ENCODE data around the gene TNFRSF1A.

TNFRSF1A gene

DNA sequence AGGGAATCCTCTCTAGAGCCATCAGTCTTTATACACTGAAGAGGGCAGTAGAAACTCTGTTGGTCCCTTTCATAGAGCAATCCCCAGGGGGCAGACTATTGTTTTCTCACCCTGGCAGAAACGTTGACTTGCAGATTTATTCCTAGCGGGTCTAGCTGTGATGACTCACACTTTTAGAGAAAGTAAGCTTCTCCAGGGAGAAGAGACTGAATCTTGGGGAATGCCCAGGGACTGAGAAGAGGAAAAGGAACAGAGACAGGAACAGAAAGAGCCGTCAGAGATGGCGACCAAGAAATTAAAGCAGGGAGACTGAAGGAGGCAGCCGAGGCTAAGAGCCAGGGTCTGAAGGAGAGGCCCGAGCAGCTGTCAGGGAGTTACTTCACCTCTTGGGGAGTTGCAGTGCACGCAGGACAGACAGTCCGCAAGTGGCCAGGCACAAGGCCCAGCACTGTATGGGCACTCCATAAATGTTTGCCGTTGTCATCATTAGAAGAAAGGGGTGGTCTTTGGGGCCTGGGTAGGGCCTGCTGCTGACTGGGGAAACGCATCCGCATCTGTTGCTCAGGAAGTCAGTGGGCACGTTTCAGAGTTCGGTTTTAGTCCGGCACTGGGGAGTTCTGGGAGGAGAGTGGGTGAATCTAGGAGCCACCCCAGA is 18.4 kb downstream of the TNFRSF1A start:
- peak overlapping the region; percentile 79 for H3K27ac ChIP-seq (ENCODE audit: low read depth, low read length)
- peaks cover under 1% of the 10 kb centered on the region for H3K36me3 ChIP-seq (ENCODE audit: insufficient read depth, low read length)
- H3K4me1 ChIP-seq (ENCODE audit: insufficient read depth, low read length): peaks cover 51% of the 10 kb centered on the region
- H3K27me3 ChIP-seq (ENCODE audit: control insufficient read depth in 1 of 2, insufficient read depth in 2 of 2, low read length in 2 of 2): no peaks in the 10 kb centered on the region
- peak overlapping the region; percentile 53 for H3K9ac ChIP-seq (ENCODE audit: low read length)
- peak overlapping the region in 1 of 2 donors; percentile 49 for H3K4me3 ChIP-seq (ENCODE audit: low read depth in 1 of 2, low read length in 2 of 2)
- H3K9me3 ChIP-seq (ENCODE audit: low read length): no peaks in the 10 kb centered on the region

DNA sequence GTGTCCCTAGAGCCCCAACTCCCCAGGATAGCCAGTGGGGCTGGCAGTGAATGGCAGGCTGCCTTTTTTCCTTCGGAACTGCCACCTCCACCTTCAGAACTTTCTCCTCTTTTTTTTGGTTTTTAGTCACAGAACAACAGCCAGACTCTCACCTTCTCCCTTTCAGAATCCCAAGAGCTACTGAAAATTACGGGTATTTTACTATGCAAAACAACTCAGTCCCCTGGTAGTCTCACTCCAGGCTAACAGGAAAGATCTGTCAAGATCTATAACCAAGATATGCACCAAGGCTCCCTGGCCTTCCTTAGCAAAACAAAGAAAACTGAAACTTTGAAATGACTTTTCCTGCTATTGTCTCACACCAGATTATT is 18.9 kb downstream of the TNFRSF1A start:
- Histone ChIP-seq H3K27ac (ENCODE audit: low read depth, low read length) (peak overlapping the region; percentile 79), H3K9me3 (ENCODE audit: low read length) (no peaks in the 10 kb centered on the region), H3K9ac (ENCODE audit: low read length) (peak overlapping the region; percentile 53), H3K4me1 (ENCODE audit: insufficient read depth, low read length) (peaks cover 49% of the 10 kb centered on the region), H3K36me3 (ENCODE audit: insufficient read depth, low read length) (no peaks in the 10 kb centered on the region), H3K27me3 (ENCODE audit: control insufficient read depth in 1 of 2, insufficient read depth in 2 of 2, low read length in 2 of 2) (no peaks in the 10 kb centered on the region), H3K4me3 (ENCODE audit: low read depth in 1 of 2, low read length in 2 of 2) (no peak overlapping the region)

GRCh38 chr12:6322352-6322751 is 19.5 kb downstream of the TNFRSF1A start:
- H3K9ac ChIP-seq (ENCODE audit: low read length): no peak overlapping the region
- peak overlapping the region; percentile 22 for H3K27ac ChIP-seq (ENCODE audit: low read depth, low read length)
- H3K36me3 ChIP-seq (ENCODE audit: insufficient read depth, low read length): no peaks in the 10 kb centered on the region
- H3K4me3 ChIP-seq (ENCODE audit: low read depth in 1 of 2, low read length in 2 of 2): no peak overlapping the region
- no peaks in the 10 kb centered on the region for H3K9me3 ChIP-seq (ENCODE audit: low read length)
- H3K27me3 ChIP-seq (ENCODE audit: control insufficient read depth in 1 of 2, insufficient read depth in 2 of 2, low read length in 2 of 2): no peaks in the 10 kb centered on the region
- H3K4me1 ChIP-seq (ENCODE audit: insufficient read depth, low read length): peaks cover 43% of the 10 kb centered on the region

DNA sequence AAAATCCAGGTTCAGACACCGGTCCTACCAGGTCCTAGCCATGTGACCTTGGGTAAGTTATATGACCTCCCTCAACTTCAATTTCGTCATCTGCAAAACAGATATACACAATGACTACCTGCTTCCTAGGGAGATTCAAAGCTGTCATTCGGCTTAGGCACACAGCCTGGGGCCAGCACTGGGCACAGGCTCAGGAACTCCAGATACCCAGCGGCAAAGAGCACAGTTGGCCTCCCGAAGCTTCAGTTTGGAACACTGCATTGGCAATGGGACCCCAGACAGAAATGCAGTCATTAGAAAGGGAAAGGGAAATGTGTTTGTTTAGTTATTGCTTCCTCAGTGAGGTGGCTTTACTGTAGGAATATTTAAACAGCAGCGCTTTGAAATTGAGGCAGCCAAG is 20.0 kb downstream of the TNFRSF1A start:
- Histone ChIP-seq H3K27ac (ENCODE audit: low read depth, low read length) (no peak overlapping the region), H3K36me3 (ENCODE audit: insufficient read depth, low read length) (no peaks in the 10 kb centered on the region), H3K27me3 (ENCODE audit: control insufficient read depth in 1 of 2, insufficient read depth in 2 of 2, low read length in 2 of 2) (no peaks in the 10 kb centered on the region), H3K4me1 (ENCODE audit: insufficient read depth, low read length) (peaks cover 38% of the 10 kb centered on the region), H3K4me3 (ENCODE audit: low read depth in 1 of 2, low read length in 2 of 2) (no peak overlapping the region), H3K9ac (ENCODE audit: low read length) (no peak overlapping the region), H3K9me3 (ENCODE audit: low read length) (no peaks in the 10 kb centered on the region)

DNA sequence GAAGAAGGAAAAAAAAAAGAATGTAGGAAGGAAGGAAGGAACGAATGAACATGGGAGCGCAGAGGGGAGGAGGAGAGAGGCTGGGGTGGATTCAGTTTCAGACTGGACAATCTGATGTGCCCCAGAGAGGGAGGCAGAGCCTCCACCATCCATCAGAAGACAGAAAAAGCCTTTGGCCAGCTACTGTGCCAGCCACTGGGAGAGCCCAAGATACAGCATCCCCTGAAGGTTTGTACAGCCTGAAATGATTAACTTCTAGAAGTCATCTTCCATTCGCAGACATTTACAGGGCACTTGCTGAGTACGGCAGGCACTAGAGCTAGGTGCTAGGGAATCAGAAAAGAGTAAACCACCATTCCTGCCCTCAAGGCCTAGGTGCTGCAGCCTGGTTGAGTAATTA is 22.4 kb downstream of the TNFRSF1A start:
- H3K27ac ChIP-seq (ENCODE audit: low read depth, low read length): no peak overlapping the region
- H3K4me3 ChIP-seq (ENCODE audit: low read depth in 1 of 2, low read length in 2 of 2): no peak overlapping the region
- no peak overlapping the region for H3K9ac ChIP-seq (ENCODE audit: low read length)
- peaks cover 22% of the 10 kb centered on the region for H3K4me1 ChIP-seq (ENCODE audit: insufficient read depth, low read length)
- H3K27me3 ChIP-seq (ENCODE audit: control insufficient read depth in 1 of 2, insufficient read depth in 2 of 2, low read length in 2 of 2): no peaks in the 10 kb centered on the region
- no peaks in the 10 kb centered on the region for H3K36me3 ChIP-seq (ENCODE audit: insufficient read depth, low read length)
- no peaks in the 10 kb centered on the region for H3K9me3 ChIP-seq (ENCODE audit: low read length)

GRCh38 chr12:6318440-6318879 is 23.4 kb downstream of the TNFRSF1A start:
- Histone ChIP-seq H3K36me3 (ENCODE audit: insufficient read depth, low read length) (no peaks in the 10 kb centered on the region), H3K27ac (ENCODE audit: low read depth, low read length) (no peak overlapping the region), H3K27me3 (ENCODE audit: control insufficient read depth in 1 of 2, insufficient read depth in 2 of 2, low read length in 2 of 2) (no peaks in the 10 kb centered on the region), H3K4me3 (ENCODE audit: low read depth in 1 of 2, low read length in 2 of 2) (no peak overlapping the region), H3K4me1 (ENCODE audit: insufficient read depth, low read length) (peaks cover 15% of the 10 kb centered on the region), H3K9me3 (ENCODE audit: low read length) (no peaks in the 10 kb centered on the region), H3K9ac (ENCODE audit: low read length) (no peak overlapping the region)

GRCh38 chr12:6317693-6318439 is 24.0 kb downstream of the TNFRSF1A start:
- H3K27ac ChIP-seq (ENCODE audit: low read depth, low read length): no peak overlapping the region
- H3K36me3 ChIP-seq (ENCODE audit: insufficient read depth, low read length): no peaks in the 10 kb centered on the region
- H3K9me3 ChIP-seq (ENCODE audit: low read length): no peaks in the 10 kb centered on the region
- H3K4me3 ChIP-seq (ENCODE audit: low read depth in 1 of 2, low read length in 2 of 2): no peak overlapping the region
- peaks cover 9% of the 10 kb centered on the region for H3K4me1 ChIP-seq (ENCODE audit: insufficient read depth, low read length)
- no peaks in the 10 kb centered on the region for H3K27me3 ChIP-seq (ENCODE audit: control insufficient read depth in 1 of 2, insufficient read depth in 2 of 2, low read length in 2 of 2)
- H3K9ac ChIP-seq (ENCODE audit: low read length): no peak overlapping the region

- H3K9me3 ChIP-seq (ENCODE audit: low read length): no peaks in the 10 kb centered on the region
- peaks cover 4% of the 10 kb centered on the region for H3K4me1 ChIP-seq (ENCODE audit: insufficient read depth, low read length)
- H3K27ac ChIP-seq (ENCODE audit: low read depth, low read length): no peak overlapping the region
- no peak overlapping the region for H3K4me3 ChIP-seq (ENCODE audit: low read depth in 1 of 2, low read length in 2 of 2)
- H3K36me3 ChIP-seq (ENCODE audit: insufficient read depth, low read length): no peaks in the 10 kb centered on the region
- H3K27me3 ChIP-seq (ENCODE audit: control insufficient read depth in 1 of 2, insufficient read depth in 2 of 2, low read length in 2 of 2): no peaks in the 10 kb centered on the region
- no peak overlapping the region for H3K9ac ChIP-seq (ENCODE audit: low read length)
Measured at GRCh38 chr12:6316921-6317692, 24.8 kb downstream of the TNFRSF1A start.

- H3K27me3 ChIP-seq (ENCODE audit: control insufficient read depth in 1 of 2, insufficient read depth in 2 of 2, low read length in 2 of 2): peaks cover 4 to 5% of the 10 kb centered on the region in 2 donors
- no peaks in the 10 kb centered on the region for H3K9me3 ChIP-seq (ENCODE audit: low read length)
- H3K27ac ChIP-seq (ENCODE audit: low read depth, low read length): no peak overlapping the region
- H3K4me1 ChIP-seq (ENCODE audit: insufficient read depth, low read length): no peaks in the 10 kb centered on the region
- no peaks in the 10 kb centered on the region for H3K36me3 ChIP-seq (ENCODE audit: insufficient read depth, low read length)
- H3K9ac ChIP-seq (ENCODE audit: low read length): no peak overlapping the region
- H3K4me3 ChIP-seq (ENCODE audit: low read depth in 1 of 2, low read length in 2 of 2): no peak overlapping the region
Measured at GRCh38 chr12:6315704-6316597, 25.9 kb downstream of the TNFRSF1A start.

GRCh38 chr12:6315184-6315583 is 26.7 kb downstream of the TNFRSF1A start:
- Histone ChIP-seq H3K4me1 (ENCODE audit: insufficient read depth, low read length) (no peaks in the 10 kb centered on the region), H3K27me3 (ENCODE audit: control insufficient read depth in 1 of 2, insufficient read depth in 2 of 2, low read length in 2 of 2) (peaks cover 7 to 12% of the 10 kb centered on the region in 2 donors), H3K36me3 (ENCODE audit: insufficient read depth, low read length) (no peaks in the 10 kb centered on the region), H3K4me3 (ENCODE audit: low read depth in 1 of 2, low read length in 2 of 2) (no peak overlapping the region), H3K9ac (ENCODE audit: low read length) (no peak overlapping the region), H3K9me3 (ENCODE audit: low read length) (no peaks in the 10 kb centered on the region), H3K27ac (ENCODE audit: low read depth, low read length) (no peak overlapping the region)

- H3K9ac ChIP-seq (ENCODE audit: low read length): no peak overlapping the region
- no peak overlapping the region for H3K27ac ChIP-seq (ENCODE audit: low read depth, low read length)
- H3K27me3 ChIP-seq (ENCODE audit: control insufficient read depth in 1 of 2, insufficient read depth in 2 of 2, low read length in 2 of 2): peaks cover 7 to 14% of the 10 kb centered on the region in 2 donors
- no peaks in the 10 kb centered on the region for H3K9me3 ChIP-seq (ENCODE audit: low read length)
- no peaks in the 10 kb centered on the region for H3K36me3 ChIP-seq (ENCODE audit: insufficient read depth, low read length)
- no peaks in the 10 kb centered on the region for H3K4me1 ChIP-seq (ENCODE audit: insufficient read depth, low read length)
- no peak overlapping the region for H3K4me3 ChIP-seq (ENCODE audit: low read depth in 1 of 2, low read length in 2 of 2)
Measured at GRCh38 chr12:6314776-6315175, 27.1 kb downstream of the TNFRSF1A start.

Data from muscle layer of colon (tissue), 2 donors.